Measurements from ENCODE around the gene CIAPIN1. TPM values are rescaled to one million over a fixed set of nuclear protein-coding genes. Genes with fewer than 3 reads are reported as not detected.

CIAPIN1 gene
- total RNA-seq, 1 donor from 2014 or later, result 92.1 TPM

- DNase-seq, result no peak
Measured at GRCh38 chr16:57381791-57382534, 65.2 kb downstream of the CIAPIN1 start.

- peak; percentile 82 for DNase-seq
Measured at GRCh38 chr16:57380671-57381462, 66.3 kb downstream of the CIAPIN1 start.

GRCh38 chr16:57379579-57379978 lies 67.6 kb downstream of the CIAPIN1 start:
- DNase-seq, result peak; percentile 53

Other genes starting within 250 kb of the CIAPIN1 start
- gene ARL2BP, start 202.1 kb downstream of the CIAPIN1 start, total RNA-seq, result 85.3 and 106 TPM in 2 replicates
- 13.8 and 16.9 TPM in 2 replicates for gene PLLP, start 162.7 kb downstream of the CIAPIN1 start, total RNA-seq
- gene CCL22, start 88.6 kb downstream of the CIAPIN1 start, total RNA-seq, result not detected in 2 replicates
- gene CX3CL1, start 74.9 kb downstream of the CIAPIN1 start, total RNA-seq, result 3.3 and 31.7 TPM in 2 replicates
- not detected in 2 replicates for gene CCL17, start 42.6 kb downstream of the CIAPIN1 start, total RNA-seq
- gene COQ9, start 94 bp upstream of the CIAPIN1 start, total RNA-seq, result 55.1 and 58.7 TPM in 2 replicates
- gene POLR2C, start 15.3 kb upstream of the CIAPIN1 start, total RNA-seq, result 106 and 118 TPM in 2 replicates
- 21.4 and 21.6 TPM in 2 replicates for gene DOK4, start 39.1 kb upstream of the CIAPIN1 start, total RNA-seq
- gene CCDC102A, start 89.2 kb upstream of the CIAPIN1 start, total RNA-seq, result 12.6 and 25.5 TPM in 2 replicates
- not detected in 2 replicates for gene ADGRG5, start 95.3 kb upstream of the CIAPIN1 start, total RNA-seq
- 21.8 and 35.4 TPM in 2 replicates for gene ADGRG1, start 181.2 kb upstream of the CIAPIN1 start, total RNA-seq
- gene ADGRG3, start 220.9 kb upstream of the CIAPIN1 start, total RNA-seq, result 2.7 and 4.6 TPM in 2 replicates
- gene DRC7, start 247.4 kb upstream of the CIAPIN1 start, total RNA-seq, result 0.09 TPM in 1 of 2 replicates, not detected in the other